PC-3 (cell line): ENCODE data around the gene PHEX. TPM values are rescaled to one million over a fixed set of nuclear protein-coding genes. Genes with fewer than 3 reads are reported as not detected.

Source experiments
- ATAC-seq: fragments of 200-7000 bp; cut with Tn5 transposase; 2 replicates; pipeline ENCODE4 v1.9.1; 2020; ENCODE audit warnings: mild to moderate bottlenecking, moderate library complexity
- BruUV-seq: library from RNA; stranded (reverse); fragments of 400-500 nt; replicated peaks from 2 replicates; lab custom pipeline; 2021; lab: Mats Ljungman, UMichigan
- CTCF ChIA-PET: fragments of 300-600 bp; sonication (Branson Sonifier 250); formaldehyde crosslinking; loops from one replicate; lab custom pipeline; 2022; ENCODE audit warnings: antibody characterized with exemption; lab: Charles Lee
- POLR2A ChIA-PET: fragments of 300-600 bp; sonication (Branson Sonifier 250); formaldehyde crosslinking; loops from one replicate; lab custom pipeline; 2022; ENCODE audit warnings: antibody characterized with exemption; ENCODE audit not compliant: unreplicated experiment; lab: Charles Lee
- DNase-seq: peaks from one replicate; pipeline ENCODE4 v3.0.0-alpha.2; 2015
- H2AFZ ChIP-seq: fragments of 300-600 bp; sonication (generic); 2 replicates; pipeline ENCODE4 v1.6.0; 2016; ENCODE audit warnings: antibody characterized with exemption, low read length
- H3F3A ChIP-seq: fragments of 300-600 bp; sonication (generic); one replicate; pipeline ENCODE4 v1.6.0; 2017; ENCODE audit warnings: antibody characterized with exemption, low read length, control low read depth, mild to moderate bottlenecking; ENCODE audit not compliant: unreplicated experiment
- H3K27ac ChIP-seq: fragments of 300-600 bp; sonication (generic); 2 replicates; pipeline ENCODE4 v1.5.1; 2016; ENCODE audit warnings: mild to moderate bottlenecking, low read length
- H3K27me3 ChIP-seq: fragments of 300-600 bp; sonication (generic); 2 replicates; pipeline ENCODE4 v1.6.1; 2016; ENCODE audit warnings: low read length, mixed read lengths
- H3K36me3 ChIP-seq: fragments of 300-600 bp; sonication (generic); 2 replicates; pipeline ENCODE4 v1.6.1; 2016; ENCODE audit warnings: low read depth, mixed run types, low read length, mixed read lengths
- H3K4me1 ChIP-seq: fragments of 300-600 bp; sonication (generic); 2 replicates; pipeline ENCODE4 v1.5.1; 2016; ENCODE audit warnings: low read length; ENCODE audit not compliant: insufficient read depth
- H3K4me2 ChIP-seq: fragments of 300-600 bp; sonication (generic); 2 replicates; pipeline ENCODE4 v1.6.0; 2016; ENCODE audit warnings: low read length
- H3K4me3 ChIP-seq: fragments of 300-600 bp; sonication (generic); 2 replicates; pipeline ENCODE4 v1.5.1; 2016; ENCODE audit warnings: mild to moderate bottlenecking, low read length, mixed read lengths
- H3K79me2 ChIP-seq: fragments of 300-600 bp; sonication (generic); 2 replicates; pipeline ENCODE4 v1.6.1; 2017; ENCODE audit warnings: low read length, mixed read lengths
- H3K9ac ChIP-seq: fragments of 300-600 bp; sonication (generic); 2 replicates; pipeline ENCODE4 v1.6.0; 2016; ENCODE audit warnings: mild to moderate bottlenecking, low read length
- H3K9me2 ChIP-seq: fragments of 300-600 bp; sonication (generic); replicated peaks from 2 replicates; pipeline ENCODE4 v1.6.1; 2016; ENCODE audit warnings: mixed run types, low read length, mixed read lengths
- H3K9me3 ChIP-seq: fragments of 300-600 bp; sonication (generic); 2 replicates; pipeline ENCODE4 v1.6.1; 2016; ENCODE audit warnings: low read length, mixed read lengths
- H4K20me1 ChIP-seq: fragments of 300-600 bp; sonication (generic); 2 replicates; pipeline ENCODE4 v1.6.1; 2016; ENCODE audit warnings: low read length, mixed read lengths
- CTCF ChIP-seq: fragments of 300-600 bp; sonication (generic); conservative IDR thresholded peaks from 2 replicates; pipeline ENCODE4 v1.5.1; 2017; ENCODE audit warnings: antibody characterized with exemption, low read depth, mild to moderate bottlenecking, low read length
- EZH2 ChIP-seq: fragments of 300-600 bp; sonication (generic); IDR thresholded peaks from one replicate; pipeline ENCODE4 v1.6.1; 2017; ENCODE audit warnings: antibody characterized with exemption, mild to moderate bottlenecking, low read length; ENCODE audit not compliant: unreplicated experiment
- EZH2phosphoT487 ChIP-seq: fragments of 300-600 bp; sonication (generic); IDR thresholded peaks from 2 replicates; pipeline ENCODE4 v1.6.1; 2018; ENCODE audit warnings: mild to moderate bottlenecking, antibody characterized with exemption, low read length, borderline replicate concordance
- intact Hi-C: fragments of 100-400 bp; cut with micrococcal nuclease; formaldehyde crosslinking; loops from 2 replicates; pipeline ENCODE4 v1.9.0; 2023
- total RNA-seq: library from RNA; depleted of rRNA; stranded (reverse); fragments of >200 nt; gene quantifications from 2 replicates; pipeline ENCODE4 v1.2.3, GENCODE V29; 2014

The PHEX gene
- total RNA-seq, 1 experiment from 2014 or later: 0.62 TPM

GRCh38 chrX:22040184-22040583, 8.1 kb downstream of the PHEX start:
- H3K36me3 ChIP-seq: no peaks in the 10 kb centered on the region
- no peaks in the 10 kb centered on the region for H3K9me3 ChIP-seq

GRCh38 chrX:22041907-22042530, 9.9 kb downstream of the PHEX start:
- Histone ChIP-seq H3K9me2 (no peaks in the 10 kb centered on the region), H3K4me1 (no peaks in the 10 kb centered on the region)
- no TSS peak for BruUV-seq

More at GRCh38 chrX:22040184-22040583, 8.1 kb downstream of the PHEX start:
- no TSS peak for BruUV-seq
- ATAC-seq: no peak
- TF ChIP-seq CTCF: no peak
- no peak for TF ChIP-seq EZH2
- TF ChIP-seq EZH2phosphoT487: no peak
- Histone ChIP-seq H3K4me1 (no peaks in the 10 kb centered on the region), H3K27ac (no peak overlapping the region), H3K9ac (no peak overlapping the region), H3K27me3 (no peaks in the 10 kb centered on the region), H2AFZ (no peak overlapping the region), H4K20me1 (no peaks in the 10 kb centered on the region), H3K4me2 (no peak overlapping the region), H3K79me2 (no peaks in the 10 kb centered on the region), H3F3A (no peaks in the 10 kb centered on the region), H3K4me3 (no peak overlapping the region), H3K9me2 (no peaks in the 10 kb centered on the region)
- POLR2A ChIA-PET: no interaction called here
- DNase-seq: no peak
- CTCF ChIA-PET: no interaction called here
- intact Hi-C loops: no loop called here

More at GRCh38 chrX:22041907-22042530, 9.9 kb downstream of the PHEX start:
- Histone ChIP-seq H3K27me3 (no peaks in the 10 kb centered on the region), H2AFZ (no peak overlapping the region), H3K4me3 (no peak overlapping the region), H3K9me3 (no peaks in the 10 kb centered on the region), H4K20me1 (no peaks in the 10 kb centered on the region), H3K79me2 (no peaks in the 10 kb centered on the region), H3F3A (no peaks in the 10 kb centered on the region), H3K4me2 (no peak overlapping the region), H3K9ac (no peak overlapping the region), H3K27ac (no peak overlapping the region), H3K36me3 (no peaks in the 10 kb centered on the region)
- TF ChIP-seq EZH2 (no peak), EZH2phosphoT487 (no peak), CTCF (no peak)
- ChIA-PET CTCF (no interaction called here), POLR2A (no interaction called here)
- DNase-seq (no peak), ATAC-seq (no peak)
- intact Hi-C loops: no loop called here
